Neural cell (in vitro differentiated cells): Measurements from ENCODE around the gene STON2. TPM values are rescaled to one million over a fixed set of nuclear protein-coding genes. Genes with fewer than 3 reads are reported as not detected.

Source experiments
- H2AFZ ChIP-seq: fragments of 200-600, 300-800 bp; sonication (generic), shearing (Covaris generic); 2 replicates; pipeline ENCODE4 v1.6.0; 2014; ENCODE audit warnings: low read depth, mild to moderate bottlenecking, antibody characterized with exemption, low read length, moderate library complexity
- H3F3A ChIP-seq: fragments of 200-600 bp; shearing (Covaris generic); 2 replicates; pipeline ENCODE4 v1.6.1; 2016; ENCODE audit warnings: mild to moderate bottlenecking, moderate library complexity, mixed read lengths, antibody characterized with exemption, low read length; ENCODE audit not compliant: insufficient read depth, poor library complexity, severe bottlenecking
- H3K27ac ChIP-seq: fragments of 200-600, 300-800 bp; sonication (generic), shearing (Covaris generic); 2 replicates; pipeline ENCODE4 v1.5.1; 2014; ENCODE audit warnings: mild to moderate bottlenecking, low read length, moderate library complexity
- H3K27me3 ChIP-seq: fragments of 300-800, 200-600 bp; sonication (generic), shearing (Covaris generic); 2 replicates; pipeline ENCODE4 v1.6.0; 2014; ENCODE audit warnings: mild to moderate bottlenecking, low read depth, low read length, moderate library complexity; ENCODE audit not compliant: insufficient read depth
- H3K36me3 ChIP-seq: fragments of 300-800, 200-600 bp; sonication (generic), shearing (Covaris generic); 2 replicates; pipeline ENCODE4 v1.5.1; 2014; ENCODE audit warnings: mild to moderate bottlenecking, antibody characterized with exemption, low read length, moderate library complexity; ENCODE audit not compliant: insufficient read depth
- H3K4me2 ChIP-seq: fragments of 300-800, 200-600 bp; sonication (generic), shearing (Covaris generic); 2 replicates; pipeline ENCODE4 v1.6.0; 2014; ENCODE audit warnings: mild to moderate bottlenecking, low read length
- H3K4me3 ChIP-seq: fragments of 300-800, 200-600 bp; sonication (generic), shearing (Covaris generic); 2 replicates; pipeline ENCODE4 v1.5.1; 2014; ENCODE audit warnings: mild to moderate bottlenecking, low read length, moderate library complexity
- H3K79me2 ChIP-seq: fragments of 200-600 bp; shearing (Covaris generic); replicated peaks from 2 replicates; pipeline ENCODE4 v1.6.0; 2014; ENCODE audit warnings: mild to moderate bottlenecking, low read length, moderate library complexity; ENCODE audit not compliant: insufficient read depth
- H3K9ac ChIP-seq: fragments of 300-800, 200-600 bp; sonication (generic), shearing (Covaris generic); 2 replicates; pipeline ENCODE4 v1.6.1; 2016; ENCODE audit warnings: mild to moderate bottlenecking, low read length, mixed read lengths
- H3K9me2 ChIP-seq: fragments of 200-600 bp; shearing (Covaris generic); 2 replicates; pipeline ENCODE4 v1.6.1; 2016; ENCODE audit warnings: mild to moderate bottlenecking, low read length, mixed read lengths; ENCODE audit not compliant: insufficient read depth
- H3K9me3 ChIP-seq: fragments of 200-600, 300-800 bp; sonication (generic), shearing (Covaris generic); 2 replicates; pipeline ENCODE4 v1.6.1; 2016; ENCODE audit warnings: mild to moderate bottlenecking, mixed run types, low read length, moderate library complexity, mixed read lengths
- H4K20me1 ChIP-seq: fragments of 200-600 bp; shearing (Covaris generic); 2 replicates; pipeline ENCODE4 v1.6.1; 2016; ENCODE audit warnings: mild to moderate bottlenecking, mixed run types; ENCODE audit not compliant: insufficient read depth
- EP300 ChIP-seq: fragments of 450-650 bp; conservative IDR thresholded peaks from 2 replicates; pipeline ENCODE4 v1.6.1; 2014; ENCODE audit warnings: antibody characterized with exemption, mild to moderate bottlenecking, moderate library complexity; ENCODE audit not compliant: poor library complexity, severe bottlenecking
- EZH2 ChIP-seq: fragments of 200-600, 300-800 bp; shearing (Covaris generic), sonication (generic); IDR thresholded peaks from 2 replicates; pipeline ENCODE4 v1.6.1; 2014; ENCODE audit warnings: antibody characterized with exemption, low read length, borderline replicate concordance, mild to moderate bottlenecking; ENCODE audit not compliant: insufficient read depth, poor library complexity, severe bottlenecking
- MXI1 ChIP-seq: fragments of 450-650 bp; conservative IDR thresholded peaks from 2 replicates; pipeline ENCODE4 v1.6.1; 2014; ENCODE audit warnings: antibody characterized with exemption, mild to moderate bottlenecking; ENCODE audit not compliant: poor library complexity, severe bottlenecking
- POLR2AphosphoS5 ChIP-seq: IDR thresholded peaks from 2 replicates; pipeline ENCODE4 v1.6.1; 2012
- RAD21 ChIP-seq: fragments of 450-650 bp; conservative IDR thresholded peaks from 2 replicates; pipeline ENCODE4 v1.6.1; 2014; ENCODE audit warnings: antibody characterized with exemption, mild to moderate bottlenecking, moderate library complexity
- SMC3 ChIP-seq: fragments of 450-650 bp; conservative IDR thresholded peaks from 2 replicates; pipeline ENCODE4 v1.6.1; 2014; ENCODE audit warnings: antibody characterized with exemption, mild to moderate bottlenecking, moderate library complexity; ENCODE audit not compliant: poor library complexity
- TAF1 ChIP-seq: IDR thresholded peaks from 2 replicates; pipeline ENCODE4 v1.6.1; 2012; ENCODE audit warnings: low read depth
- polyA plus RNA-seq: library from polyadenylated mRNA; depleted of rRNA; stranded (reverse); fragments of >200 nt; gene quantifications from 2 replicates; pipeline ENCODE4 v1.2.3, GENCODE V29; 2014
- TF ChIP-seq, protein P1 (sequence below): IDR thresholded peaks from 2 replicates; pipeline ENCODE4 v1.6.1; 2012; ENCODE audit warnings: borderline replicate concordance
- TF ChIP-seq, protein P2 (sequence below): fragments of 450-650 bp; IDR thresholded peaks from 2 replicates; pipeline ENCODE4 v1.5.1; 2014; ENCODE audit warnings: antibody characterized with exemption, mild to moderate bottlenecking, moderate library complexity; ENCODE audit not compliant: poor library complexity, severe bottlenecking

STON2 gene
- polyA plus RNA-seq, 1 donor from 2014 or later = 11.3 TPM

DNA sequence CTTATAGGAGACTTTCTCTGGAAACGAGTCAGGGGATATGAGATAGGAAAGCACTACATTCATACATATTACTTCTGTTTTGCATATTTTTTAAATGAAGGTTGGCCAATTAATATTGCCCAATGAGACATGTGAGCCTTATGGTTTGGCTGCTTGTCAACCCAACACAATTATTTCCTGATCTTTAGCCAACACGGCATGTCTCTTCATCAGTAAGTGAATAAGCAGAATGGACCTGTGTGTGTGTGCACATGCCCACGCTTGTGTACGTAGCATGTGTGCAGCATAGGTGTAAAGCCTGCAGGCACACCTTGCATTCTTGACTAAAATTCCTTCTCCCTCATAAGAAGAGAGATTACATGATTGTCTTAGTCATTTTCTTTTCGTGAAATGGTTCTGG is 88.3 kb downstream of the STON2 start:
- H3K4me2 ChIP-seq = no peak overlapping the region
- H3K79me2 ChIP-seq = no peaks in the 10 kb centered on the region
- TF ChIP-seq, protein P1, sequence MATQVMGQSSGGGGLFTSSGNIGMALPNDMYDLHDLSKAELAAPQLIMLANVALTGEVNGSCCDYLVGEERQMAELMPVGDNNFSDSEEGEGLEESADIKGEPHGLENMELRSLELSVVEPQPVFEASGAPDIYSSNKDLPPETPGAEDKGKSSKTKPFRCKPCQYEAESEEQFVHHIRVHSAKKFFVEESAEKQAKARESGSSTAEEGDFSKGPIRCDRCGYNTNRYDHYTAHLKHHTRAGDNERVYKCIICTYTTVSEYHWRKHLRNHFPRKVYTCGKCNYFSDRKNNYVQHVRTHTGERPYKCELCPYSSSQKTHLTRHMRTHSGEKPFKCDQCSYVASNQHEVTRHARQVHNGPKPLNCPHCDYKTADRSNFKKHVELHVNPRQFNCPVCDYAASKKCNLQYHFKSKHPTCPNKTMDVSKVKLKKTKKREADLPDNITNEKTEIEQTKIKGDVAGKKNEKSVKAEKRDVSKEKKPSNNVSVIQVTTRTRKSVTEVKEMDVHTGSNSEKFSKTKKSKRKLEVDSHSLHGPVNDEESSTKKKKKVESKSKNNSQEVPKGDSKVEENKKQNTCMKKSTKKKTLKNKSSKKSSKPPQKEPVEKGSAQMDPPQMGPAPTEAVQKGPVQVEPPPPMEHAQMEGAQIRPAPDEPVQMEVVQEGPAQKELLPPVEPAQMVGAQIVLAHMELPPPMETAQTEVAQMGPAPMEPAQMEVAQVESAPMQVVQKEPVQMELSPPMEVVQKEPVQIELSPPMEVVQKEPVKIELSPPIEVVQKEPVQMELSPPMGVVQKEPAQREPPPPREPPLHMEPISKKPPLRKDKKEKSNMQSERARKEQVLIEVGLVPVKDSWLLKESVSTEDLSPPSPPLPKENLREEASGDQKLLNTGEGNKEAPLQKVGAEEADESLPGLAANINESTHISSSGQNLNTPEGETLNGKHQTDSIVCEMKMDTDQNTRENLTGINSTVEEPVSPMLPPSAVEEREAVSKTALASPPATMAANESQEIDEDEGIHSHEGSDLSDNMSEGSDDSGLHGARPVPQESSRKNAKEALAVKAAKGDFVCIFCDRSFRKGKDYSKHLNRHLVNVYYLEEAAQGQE = no peak
- TF ChIP-seq TAF1 (no peak), SMC3 (no peak), MXI1 (no peak), EP300 (no peak), POLR2AphosphoS5 (no peak), RAD21 (no peak), EZH2 (no peak)
- TF ChIP-seq, protein P2, sequence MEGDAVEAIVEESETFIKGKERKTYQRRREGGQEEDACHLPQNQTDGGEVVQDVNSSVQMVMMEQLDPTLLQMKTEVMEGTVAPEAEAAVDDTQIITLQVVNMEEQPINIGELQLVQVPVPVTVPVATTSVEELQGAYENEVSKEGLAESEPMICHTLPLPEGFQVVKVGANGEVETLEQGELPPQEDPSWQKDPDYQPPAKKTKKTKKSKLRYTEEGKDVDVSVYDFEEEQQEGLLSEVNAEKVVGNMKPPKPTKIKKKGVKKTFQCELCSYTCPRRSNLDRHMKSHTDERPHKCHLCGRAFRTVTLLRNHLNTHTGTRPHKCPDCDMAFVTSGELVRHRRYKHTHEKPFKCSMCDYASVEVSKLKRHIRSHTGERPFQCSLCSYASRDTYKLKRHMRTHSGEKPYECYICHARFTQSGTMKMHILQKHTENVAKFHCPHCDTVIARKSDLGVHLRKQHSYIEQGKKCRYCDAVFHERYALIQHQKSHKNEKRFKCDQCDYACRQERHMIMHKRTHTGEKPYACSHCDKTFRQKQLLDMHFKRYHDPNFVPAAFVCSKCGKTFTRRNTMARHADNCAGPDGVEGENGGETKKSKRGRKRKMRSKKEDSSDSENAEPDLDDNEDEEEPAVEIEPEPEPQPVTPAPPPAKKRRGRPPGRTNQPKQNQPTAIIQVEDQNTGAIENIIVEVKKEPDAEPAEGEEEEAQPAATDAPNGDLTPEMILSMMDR = no peak
- H4K20me1 ChIP-seq = no peaks in the 10 kb centered on the region
- no peaks in the 10 kb centered on the region for H3F3A ChIP-seq
- H3K4me3 ChIP-seq = no peak overlapping the region
- H2AFZ ChIP-seq = no peak overlapping the region
- H3K9me2 ChIP-seq = no peaks in the 10 kb centered on the region
- H3K9ac ChIP-seq = no peak overlapping the region
- no peak overlapping the region for H3K27ac ChIP-seq
- H3K36me3 ChIP-seq = no peaks in the 10 kb centered on the region
- H3K9me3 ChIP-seq = no peaks in the 10 kb centered on the region
- no peaks in the 10 kb centered on the region for H3K27me3 ChIP-seq

GRCh38 chr14:81311141-81311540 is 89.0 kb downstream of the STON2 start:
- Histone ChIP-seq H4K20me1 (no peaks in the 10 kb centered on the region), H3K9ac (no peak overlapping the region), H3K27me3 (no peaks in the 10 kb centered on the region), H3K9me3 (no peaks in the 10 kb centered on the region), H3K36me3 (no peaks in the 10 kb centered on the region), H2AFZ (no peak overlapping the region), H3F3A (no peaks in the 10 kb centered on the region), H3K27ac (no peak overlapping the region), H3K4me2 (no peak overlapping the region), H3K4me3 (no peak overlapping the region), H3K79me2 (no peaks in the 10 kb centered on the region), H3K9me2 (no peaks in the 10 kb centered on the region)
- TF ChIP-seq EP300 (no peak), TAF1 (no peak), POLR2AphosphoS5 (no peak), RAD21 (no peak), SMC3 (no peak), MXI1 (no peak), EZH2 (no peak)
- TF ChIP-seq, protein P1 = no peak
- TF ChIP-seq, protein P2 = no peak
